Measurements from ENCODE around the gene OR1F1. TPM values are rescaled to one million over a fixed set of nuclear protein-coding genes. Genes with fewer than 3 reads are reported as not detected.
"Not testable (repeated sequence)": the region's sequence is repeated elsewhere in the genome, so short reads cannot be mapped to it uniquely, and the experiment has no call there.

OR1F1 gene
- polyA plus RNA-seq (2011; rRNA removed) (0.33 and 0.64 TPM in 2 replicates), polyA minus RNA-seq (2011; rRNA and poly(A)+ RNA removed) (0.33 TPM in 1 of 2 replicates, not detected in the other)

DNA sequence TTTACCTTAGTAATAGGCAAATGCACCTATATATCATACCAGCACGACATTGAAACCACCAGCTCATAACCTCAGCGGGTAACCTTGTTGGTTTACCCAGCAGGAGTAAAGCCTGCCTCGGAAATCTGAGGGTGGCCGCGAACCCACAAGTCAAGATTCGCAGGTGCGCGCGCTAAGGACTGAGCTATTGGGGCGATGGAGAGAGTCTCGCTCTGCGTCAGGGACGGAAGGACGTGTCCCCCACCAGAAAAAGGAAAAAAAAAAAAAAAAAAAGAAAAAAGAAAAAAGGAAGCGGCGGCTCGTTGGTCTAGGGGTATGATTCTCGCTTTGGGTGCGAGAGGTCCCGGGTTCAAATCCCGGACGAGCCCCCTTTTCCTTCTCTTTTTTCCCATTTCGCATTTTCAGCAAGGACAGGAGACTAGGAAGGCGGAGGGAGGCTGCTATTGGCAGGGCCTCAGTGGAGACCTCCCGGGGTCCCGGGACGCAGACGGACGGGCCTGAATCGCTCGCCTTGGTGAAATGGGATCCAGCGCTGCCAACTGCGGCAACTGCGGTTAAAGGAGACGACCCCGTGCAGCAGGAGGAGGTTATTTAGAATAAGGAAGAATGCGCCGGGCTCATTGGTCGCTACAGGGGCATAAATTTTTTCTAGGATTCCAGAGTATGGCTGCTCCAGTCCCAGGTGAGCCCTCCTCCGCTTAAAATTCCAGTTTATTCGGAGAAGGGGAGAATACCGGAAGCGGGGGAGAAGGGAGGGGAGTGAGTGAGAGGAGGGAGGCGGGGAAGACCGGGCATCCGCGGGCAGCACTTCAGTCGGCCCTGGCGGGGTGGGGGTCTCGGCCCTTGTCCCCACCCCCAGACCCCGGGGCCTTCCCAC lies at the start of gene OR1F1:
OR1F1 (plus strand) TSS at position 407 of the 877 bp plus-strand sequence.
- Histone ChIP-seq H3K4me3 (ENCODE audit: low read depth, low read length) (peak within 1 kb of the TSS; percentile 51), H3K27me3 (ENCODE audit: control insufficient read depth, insufficient read depth, low read length) (no peaks in the 10 kb centered on the region), H3K36me3 (ENCODE audit: control insufficient read depth, insufficient read depth, low read length) (no peaks in the 10 kb centered on the region)
- POLR2A ChIA-PET = no interaction called here
- DNase-seq (ENCODE audit: low read depth) = no peak
- CTCF ChIA-PET = interaction anchor here (1.0 to 1.4 kb wide), 2 partner anchors 31 to 36 kb away, joined by 3 read pairs; no protein-coding TSS in a partner anchor
- TF ChIP-seq, protein P1, sequence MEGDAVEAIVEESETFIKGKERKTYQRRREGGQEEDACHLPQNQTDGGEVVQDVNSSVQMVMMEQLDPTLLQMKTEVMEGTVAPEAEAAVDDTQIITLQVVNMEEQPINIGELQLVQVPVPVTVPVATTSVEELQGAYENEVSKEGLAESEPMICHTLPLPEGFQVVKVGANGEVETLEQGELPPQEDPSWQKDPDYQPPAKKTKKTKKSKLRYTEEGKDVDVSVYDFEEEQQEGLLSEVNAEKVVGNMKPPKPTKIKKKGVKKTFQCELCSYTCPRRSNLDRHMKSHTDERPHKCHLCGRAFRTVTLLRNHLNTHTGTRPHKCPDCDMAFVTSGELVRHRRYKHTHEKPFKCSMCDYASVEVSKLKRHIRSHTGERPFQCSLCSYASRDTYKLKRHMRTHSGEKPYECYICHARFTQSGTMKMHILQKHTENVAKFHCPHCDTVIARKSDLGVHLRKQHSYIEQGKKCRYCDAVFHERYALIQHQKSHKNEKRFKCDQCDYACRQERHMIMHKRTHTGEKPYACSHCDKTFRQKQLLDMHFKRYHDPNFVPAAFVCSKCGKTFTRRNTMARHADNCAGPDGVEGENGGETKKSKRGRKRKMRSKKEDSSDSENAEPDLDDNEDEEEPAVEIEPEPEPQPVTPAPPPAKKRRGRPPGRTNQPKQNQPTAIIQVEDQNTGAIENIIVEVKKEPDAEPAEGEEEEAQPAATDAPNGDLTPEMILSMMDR (IDR thresholded peaks at IDR 0.05; ENCODE audit: insufficient read depth, low read depth, low read length) = no peak

DNA sequence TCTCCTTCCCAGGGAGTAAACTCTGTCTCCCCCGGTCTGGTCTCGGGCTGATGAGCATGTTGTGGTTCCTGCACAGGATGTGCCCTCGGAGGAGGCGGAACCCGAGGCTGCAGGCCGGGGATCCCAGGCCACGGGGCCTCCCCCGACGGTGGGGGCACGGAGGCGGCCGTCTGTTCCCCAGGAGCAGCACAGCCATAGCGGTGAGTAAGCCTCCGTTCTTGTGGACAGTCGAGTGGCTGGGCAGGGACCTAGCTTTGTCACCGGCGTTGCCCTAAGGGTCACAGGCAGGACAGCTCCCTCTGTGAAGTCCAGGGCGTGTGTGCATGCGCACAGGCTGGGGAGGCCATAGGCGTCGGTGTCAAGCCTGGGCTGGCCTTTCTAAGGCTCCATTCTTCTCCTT lies 49.7 kb upstream of the OR1F1 start:
- DNase-seq (ENCODE audit: low read depth) = no peak
- Histone ChIP-seq H3K36me3 (ENCODE audit: control insufficient read depth, insufficient read depth, low read length) (peaks cover 15% of the 10 kb centered on the region), H3K27me3 (ENCODE audit: control insufficient read depth, insufficient read depth, low read length) (no peaks in the 10 kb centered on the region), H3K4me3 (ENCODE audit: low read depth, low read length) (no peak overlapping the region)
- ChIA-PET POLR2A (no interaction called here), CTCF (interaction anchor here (1.9 kb wide), 1 partner anchor 11 kb away, joined by 9 read pairs; no protein-coding TSS in a partner anchor)
- TF ChIP-seq, protein P1 (IDR thresholded peaks at IDR 0.05; ENCODE audit: insufficient read depth, low read depth, low read length) = no peak

GRCh38 chr16:3138823-3139426 lies 49.1 kb upstream of the OR1F1 start:
- DNase-seq (ENCODE audit: low read depth) = no peak
- H3K4me3 ChIP-seq (ENCODE audit: low read depth, low read length) = no peak overlapping the region
- CTCF ChIA-PET = interaction anchor here (0.9 kb wide), 1 partner anchor 17 kb away, joined by 3 read pairs; no protein-coding TSS in a partner anchor
- no peaks in the 10 kb centered on the region for H3K27me3 ChIP-seq (ENCODE audit: control insufficient read depth, insufficient read depth, low read length)
- TF ChIP-seq, protein P1 (IDR thresholded peaks at IDR 0.05; ENCODE audit: insufficient read depth, low read depth, low read length) = no peak
- peaks cover 15% of the 10 kb centered on the region for H3K36me3 ChIP-seq (ENCODE audit: control insufficient read depth, insufficient read depth, low read length)
- POLR2A ChIA-PET = no interaction called here

GRCh38 chr16:3139561-3139960 lies 48.4 kb upstream of the OR1F1 start:
- CTCF ChIA-PET = interaction anchor here (0.7 to 1.5 kb wide), 5 partner anchors 8 to 16 kb away, joined by 3 to 5 read pairs (median 3); no protein-coding TSS in a partner anchor
- not testable (repeated sequence) for H3K27me3 ChIP-seq (ENCODE audit: control insufficient read depth, insufficient read depth, low read length); DNase-seq (ENCODE audit: low read depth); H3K4me3 ChIP-seq (ENCODE audit: low read depth, low read length)
- POLR2A ChIA-PET = interaction anchor here (0.6 kb wide), 1 partner anchor 422 kb away, joined by 3 read pairs; no protein-coding TSS in a partner anchor
- H3K36me3 ChIP-seq (ENCODE audit: control insufficient read depth, insufficient read depth, low read length) = peaks cover 15% of the 10 kb centered on the region

- Histone ChIP-seq H3K27me3 (ENCODE audit: control insufficient read depth, insufficient read depth, low read length) (no peaks in the 10 kb centered on the region), H3K36me3 (ENCODE audit: control insufficient read depth, insufficient read depth, low read length) (peaks cover 15% of the 10 kb centered on the region), H3K4me3 (ENCODE audit: low read depth, low read length) (no peak overlapping the region)
- ChIA-PET CTCF (interaction anchor here (1.0 to 1.5 kb wide), 2 partner anchors 9 kb away, joined by 3 to 5 read pairs; no protein-coding TSS in a partner anchor), POLR2A (no interaction called here)
- TF ChIP-seq, protein P1 (IDR thresholded peaks at IDR 0.05; ENCODE audit: insufficient read depth, low read depth, low read length) = no peak
- no peak for DNase-seq (ENCODE audit: low read depth)
Measured at GRCh38 chr16:3140603-3141427, 47.2 kb upstream of the OR1F1 start.

Data from BJ (cell line).